Suppressor macrophage (primary cell): ENCODE data around the gene AKAP8L.
"Not testable (repeated sequence)": the region's sequence is repeated elsewhere in the genome, so short reads cannot be mapped to it uniquely, and the experiment has no call there.

Experiments used
- DNase-seq, 4 experiments: peaks; one replicate each; pipeline ENCODE4 v3.0.0-alpha.2; 2020 to 2022

The AKAP8L gene

DNA sequence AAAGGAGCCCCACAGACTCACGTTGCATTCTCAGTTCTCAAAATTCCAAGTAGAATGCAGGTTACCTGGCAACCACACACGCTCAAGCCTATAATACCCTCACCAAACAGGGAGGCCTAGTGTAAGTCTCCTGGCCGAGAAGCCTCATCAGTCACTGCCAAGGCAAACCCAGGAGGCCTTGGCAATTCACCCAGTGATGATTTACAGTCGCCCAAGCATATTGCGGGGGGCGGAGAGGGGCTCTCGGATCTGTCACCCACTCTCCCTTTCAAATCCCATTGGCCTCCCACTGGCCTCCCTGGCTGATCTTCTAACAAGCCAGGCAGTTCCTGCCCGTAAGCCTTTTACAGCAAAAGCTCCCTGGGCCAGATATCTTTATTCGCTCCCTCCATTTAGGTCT, 1.1 kb downstream of the AKAP8L start:
- no peak for DNase-seq

DNA sequence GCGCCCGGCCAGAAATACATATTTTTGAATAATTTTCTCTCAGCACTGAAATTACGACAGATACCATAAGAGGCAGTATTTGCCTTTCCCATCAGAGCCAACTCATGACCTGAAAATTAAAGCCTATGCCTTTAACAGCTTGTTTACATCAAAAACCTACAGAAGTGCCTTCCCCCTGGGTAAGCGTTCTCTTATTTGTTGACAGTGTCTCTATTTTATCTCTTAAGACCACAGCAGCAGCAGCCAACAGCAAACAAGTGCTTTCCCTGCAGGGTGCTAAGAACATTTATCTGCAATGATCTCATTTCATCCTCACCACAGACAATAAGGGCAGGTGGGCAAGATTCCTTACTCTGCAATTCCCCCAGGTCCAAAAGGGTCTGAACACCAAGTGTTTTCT, 6.0 kb downstream of the AKAP8L start:
- DNase-seq, result no peak

DNA sequence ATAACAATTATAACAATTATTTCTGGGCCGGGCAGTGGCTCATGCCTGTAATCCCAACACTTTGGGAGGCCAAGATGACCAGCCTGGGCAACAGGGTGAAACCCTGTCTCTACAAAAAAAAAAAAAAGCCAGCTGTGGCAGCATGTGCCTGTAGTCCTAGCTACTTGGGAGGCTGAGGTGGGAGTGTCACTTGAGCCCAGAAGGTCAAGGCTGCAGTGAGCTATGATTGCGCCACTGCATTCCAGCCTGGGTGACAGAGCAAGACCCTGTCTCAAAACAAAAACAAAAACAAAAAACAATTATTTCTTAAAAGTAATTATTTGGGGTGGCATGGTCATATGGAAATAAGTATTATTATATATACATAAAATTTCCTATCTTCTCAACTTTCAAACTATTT, 7.4 kb downstream of the AKAP8L start:
- DNase-seq, result peak in 3 of 4 experiments; percentile 20 to 21 (median 21)

DNA sequence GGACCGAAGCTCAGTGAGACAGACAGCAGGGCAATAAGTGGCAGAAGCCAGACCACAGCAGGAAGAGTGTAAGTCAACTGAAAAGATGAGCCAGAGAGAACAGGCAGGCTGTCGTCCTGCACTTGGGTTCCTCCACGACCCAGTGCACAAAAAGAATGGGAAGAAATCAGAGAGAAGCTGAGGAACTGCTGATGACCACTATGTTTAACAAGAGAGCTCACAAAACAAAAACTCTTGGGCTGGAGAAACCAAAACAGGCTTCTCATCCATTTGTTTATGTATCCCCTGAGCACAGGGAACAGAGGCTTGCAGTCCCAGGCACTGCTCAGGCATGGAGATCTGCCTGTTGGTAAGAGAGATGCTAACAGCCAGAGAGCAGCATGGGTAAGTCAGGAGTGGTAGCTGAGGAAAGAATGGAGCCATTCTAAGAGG, 14.0 kb downstream of the AKAP8L start:
- DNase-seq, result no peak

DNA sequence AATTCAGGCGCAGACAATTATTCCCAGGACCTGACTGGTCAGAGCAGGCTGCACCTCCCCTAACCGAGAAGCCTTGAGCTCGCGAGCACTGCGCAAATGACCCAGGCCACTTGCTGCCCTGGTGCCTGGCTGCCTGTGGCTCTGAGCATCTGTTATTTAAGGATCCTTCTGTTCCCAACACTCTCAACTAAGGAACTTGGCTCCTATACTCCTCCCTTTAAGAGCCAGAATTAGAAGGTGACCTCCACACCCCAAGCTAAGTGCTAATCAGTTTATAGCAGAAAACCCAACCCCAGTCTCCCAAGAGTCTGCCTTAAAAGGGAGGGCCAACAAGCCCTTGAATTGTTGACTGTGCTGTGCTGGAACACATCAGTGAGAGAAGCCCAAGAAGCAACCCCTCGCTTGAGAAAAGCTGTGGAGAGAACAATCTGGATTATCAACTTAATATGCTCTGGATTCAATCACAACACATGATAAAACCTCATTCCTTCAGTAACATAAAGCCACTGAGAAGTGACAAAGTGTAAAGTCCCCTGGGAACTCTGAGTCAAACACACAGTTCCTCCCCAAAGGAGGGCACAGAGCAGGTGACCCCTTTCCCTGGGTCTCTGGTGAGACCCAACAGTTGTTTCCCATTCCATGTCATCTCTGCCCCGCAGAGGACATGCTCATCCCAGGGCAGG, 14.6 kb downstream of the AKAP8L start:
- no peak for DNase-seq

DNA sequence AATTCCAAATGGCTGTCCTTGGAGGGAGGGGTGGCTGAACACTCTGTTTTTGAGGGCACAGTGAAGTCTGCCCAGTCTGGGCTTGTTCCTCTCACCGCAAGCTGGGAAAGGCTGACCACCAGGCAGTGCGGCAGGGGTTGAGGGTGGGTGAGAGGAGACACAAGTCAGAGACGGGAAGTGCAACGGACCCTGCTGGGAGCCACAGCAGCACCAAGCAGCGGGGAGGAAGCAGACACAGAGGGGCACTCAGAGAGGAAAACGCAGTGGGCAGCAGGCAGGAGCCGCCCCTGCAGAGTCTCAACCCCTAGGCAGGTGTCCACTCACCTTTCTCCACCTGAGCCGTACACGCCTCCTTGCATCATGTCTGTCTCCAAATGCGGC, 15.6 kb downstream of the AKAP8L start:
- no peak for DNase-seq

DNA sequence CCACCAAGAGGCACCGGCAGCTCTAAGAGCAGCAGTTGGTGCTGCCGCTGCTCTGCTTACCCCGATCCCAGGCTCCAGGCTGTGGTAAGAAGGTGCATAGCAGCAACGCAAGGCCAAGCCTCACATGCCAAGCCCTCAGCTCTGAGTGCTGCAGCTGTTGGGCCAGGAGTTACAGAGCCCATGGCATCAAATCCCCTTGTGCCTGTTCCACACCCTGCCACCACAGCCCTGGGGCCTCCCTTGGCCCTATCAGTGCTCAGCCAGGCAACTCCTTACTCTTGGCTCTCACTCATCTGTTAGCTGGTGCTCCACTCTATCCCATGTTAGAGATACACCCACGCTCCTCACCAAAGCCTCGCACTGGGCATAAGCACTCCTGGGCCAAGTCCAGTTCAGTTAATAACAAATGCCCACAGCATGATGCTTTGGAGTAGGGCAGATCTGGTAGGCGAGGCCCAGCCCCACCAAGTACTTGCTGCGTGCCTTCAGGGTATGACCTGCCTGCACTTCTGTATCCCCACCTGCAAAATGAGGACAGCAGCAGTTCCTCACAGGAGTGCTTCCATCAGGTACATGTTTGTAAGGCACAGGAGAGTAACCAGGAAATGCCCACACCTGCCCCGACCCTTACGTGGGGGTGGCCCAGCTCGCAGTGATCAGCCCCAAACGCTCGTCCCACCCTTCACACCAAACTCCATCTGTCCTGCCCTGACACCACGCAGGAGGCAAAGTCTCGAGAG, 16.2 kb downstream of the AKAP8L start:
- DNase-seq, result no peak

DNA sequence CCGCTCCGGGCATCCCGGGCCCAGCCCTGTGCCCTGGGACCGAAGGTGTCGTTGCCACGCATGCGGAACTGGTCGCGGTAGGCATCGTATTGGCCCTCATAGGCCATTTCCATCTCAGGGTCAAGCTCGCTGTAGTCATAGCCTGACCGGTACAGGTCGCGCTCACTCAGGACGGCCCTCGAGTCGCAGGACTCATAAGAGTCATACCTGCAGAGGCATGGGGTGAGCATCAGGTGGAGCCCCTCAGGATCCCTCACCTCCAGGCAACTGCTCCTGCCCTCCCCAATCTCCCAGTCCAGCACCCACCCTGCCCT, 17.4 kb downstream of the AKAP8L start:
- no peak for DNase-seq

DNA sequence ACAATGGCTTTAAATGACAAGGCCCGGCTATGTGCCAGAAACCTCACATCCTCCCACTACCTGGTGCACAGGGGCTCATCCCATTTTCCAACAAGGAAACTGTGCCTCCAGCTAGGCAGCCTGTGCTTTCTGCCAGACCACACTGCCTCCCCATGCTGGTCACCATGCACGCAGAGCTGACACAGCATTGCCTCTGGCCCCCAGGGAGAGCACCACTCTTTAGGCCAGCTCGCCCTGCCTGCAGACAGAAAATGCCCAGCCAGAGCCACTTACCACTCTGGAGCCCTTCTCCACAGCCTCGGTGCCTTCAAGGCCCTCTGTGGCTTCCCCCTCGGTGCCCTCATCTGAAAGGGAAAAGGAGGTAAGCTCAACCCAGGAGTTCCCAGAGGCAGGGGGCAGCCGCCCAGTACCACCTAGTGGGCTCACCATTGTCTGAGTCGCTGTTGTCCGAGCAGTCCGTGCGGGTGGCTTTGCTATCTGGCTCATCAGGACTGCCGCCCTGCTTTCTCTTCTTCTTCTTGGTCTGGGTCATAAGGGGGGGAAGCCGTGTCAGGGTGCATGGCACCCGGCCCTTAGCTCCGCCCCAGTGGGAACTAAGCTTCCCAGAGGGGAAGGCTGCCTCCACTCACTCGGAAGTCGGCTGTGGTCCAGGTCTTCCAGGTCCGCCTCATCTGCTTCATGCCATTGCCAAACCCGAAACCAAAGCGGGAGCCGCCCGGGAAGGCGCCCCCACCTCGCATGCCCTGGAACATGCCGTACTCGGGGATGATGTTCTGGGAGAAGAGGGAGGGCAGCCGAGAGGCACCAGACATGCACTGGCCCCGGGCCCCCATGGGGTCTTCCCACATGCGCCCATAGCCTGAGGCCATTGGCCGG, 18.0 kb downstream of the AKAP8L start:
- DNase-seq, result no peak

DNA sequence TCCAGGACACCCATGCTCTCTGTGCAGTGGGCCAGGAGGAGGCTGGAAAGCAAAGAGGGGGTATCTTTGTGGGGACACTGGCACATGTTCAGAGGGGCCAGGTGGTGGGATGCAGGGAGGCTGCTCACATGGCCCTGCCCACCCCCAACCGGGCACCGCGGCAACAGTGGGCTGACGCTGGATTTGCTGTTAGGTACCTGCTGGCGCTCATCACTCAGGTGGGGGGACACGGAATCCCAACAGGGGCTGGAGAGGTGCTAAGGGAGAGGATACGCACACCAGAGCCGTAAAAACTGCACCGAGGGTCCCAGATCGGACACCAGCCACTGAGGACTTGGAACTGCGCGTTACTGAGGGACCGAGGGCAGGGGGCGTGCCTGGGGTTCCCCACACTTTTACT, 19.2 kb downstream of the AKAP8L start:
- no peak for DNase-seq

DNA sequence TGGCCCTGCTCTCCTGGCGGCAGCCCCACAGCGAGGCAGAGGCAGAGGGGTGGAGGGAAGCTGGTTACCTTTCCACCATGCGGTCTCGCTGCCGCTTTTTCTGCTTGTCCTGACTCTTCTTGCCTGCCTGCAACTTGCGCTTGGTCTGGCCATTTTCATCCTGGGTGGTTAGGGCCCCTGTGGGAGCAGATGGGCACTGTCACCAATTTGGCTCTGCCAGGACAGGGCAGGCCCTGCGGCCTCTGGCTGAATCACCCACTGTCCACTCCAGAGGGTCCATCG, 19.6 kb downstream of the AKAP8L start:
- DNase-seq, result no peak

DNA sequence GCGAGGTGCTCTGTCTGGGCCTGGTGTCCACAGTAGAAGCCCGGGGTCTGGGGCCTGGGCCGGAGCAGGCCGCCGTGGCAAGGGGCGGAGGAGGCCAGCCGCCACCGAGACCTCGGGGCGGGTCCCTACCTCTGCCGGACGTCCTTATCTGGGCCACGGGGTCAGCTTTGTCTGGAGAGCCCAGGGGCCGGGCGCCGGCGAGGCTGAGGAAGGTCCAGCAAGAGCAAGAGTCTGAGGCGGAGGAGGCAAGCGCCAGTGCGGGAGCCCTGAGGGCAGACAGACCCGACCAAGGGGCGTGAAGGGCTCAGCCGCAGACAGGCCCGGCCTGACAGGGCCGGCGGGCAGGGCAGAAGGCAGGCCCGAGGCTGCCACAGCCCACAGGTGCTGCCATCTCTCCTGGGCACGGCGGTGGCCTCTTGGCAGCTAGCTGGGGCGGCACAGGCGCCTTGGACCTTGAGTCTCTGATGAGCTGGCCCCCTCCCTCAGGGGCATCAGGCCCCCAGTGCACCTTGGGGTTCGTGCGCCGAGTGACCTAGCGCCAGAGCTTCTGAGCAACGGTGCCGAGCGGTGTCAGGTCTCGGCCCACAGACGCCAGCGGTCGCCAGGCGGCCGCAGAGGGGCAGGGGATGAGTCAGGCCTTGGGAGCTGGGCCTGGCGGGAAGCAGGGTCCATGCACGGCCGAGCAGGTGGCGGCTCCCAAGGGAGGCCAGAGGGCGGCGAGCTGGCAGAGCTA, 20.1 kb downstream of the AKAP8L start:
- DNase-seq, result no peak

DNA sequence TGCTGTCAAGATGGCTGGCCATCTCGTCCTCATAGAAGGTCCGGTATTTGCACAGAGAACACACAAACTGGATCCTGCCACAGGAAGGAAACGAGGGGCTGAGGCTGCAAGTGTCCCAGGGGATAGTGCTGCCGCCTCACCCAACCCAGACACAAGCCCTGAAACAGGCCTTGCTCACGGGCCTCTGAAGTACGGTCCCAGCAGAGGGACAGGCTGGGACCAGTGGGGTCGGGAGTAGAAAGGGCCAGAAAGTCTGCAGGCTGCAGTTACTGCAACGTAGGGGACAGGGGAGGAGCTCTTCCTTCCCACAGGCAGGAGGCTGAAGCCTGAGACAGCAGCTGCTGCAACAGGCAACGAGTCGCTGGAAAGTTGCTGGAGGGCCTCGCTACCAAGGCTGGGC, 21.0 kb downstream of the AKAP8L start:
- no peak for DNase-seq

DNA sequence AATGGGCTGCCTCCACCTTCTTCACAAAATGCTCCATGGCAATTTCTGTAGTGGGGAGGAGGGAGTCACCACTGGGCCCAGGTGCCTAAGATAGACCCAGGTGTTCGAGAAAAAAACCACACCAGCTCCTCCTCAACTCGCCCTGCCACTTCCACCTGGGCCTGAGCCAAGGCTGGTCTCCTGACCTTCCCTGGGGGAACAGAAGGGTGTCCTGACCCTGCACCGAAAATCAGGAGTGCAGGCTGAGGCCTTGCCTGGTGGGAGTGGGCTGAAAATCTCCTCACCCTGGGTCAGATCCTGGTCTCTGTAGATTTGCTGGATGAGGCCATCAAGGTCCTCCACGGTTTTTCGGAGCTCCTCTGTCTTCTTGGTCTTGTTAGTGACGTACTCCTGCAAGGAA, 21.6 kb downstream of the AKAP8L start:
- DNase-seq, result no peak

DNA sequence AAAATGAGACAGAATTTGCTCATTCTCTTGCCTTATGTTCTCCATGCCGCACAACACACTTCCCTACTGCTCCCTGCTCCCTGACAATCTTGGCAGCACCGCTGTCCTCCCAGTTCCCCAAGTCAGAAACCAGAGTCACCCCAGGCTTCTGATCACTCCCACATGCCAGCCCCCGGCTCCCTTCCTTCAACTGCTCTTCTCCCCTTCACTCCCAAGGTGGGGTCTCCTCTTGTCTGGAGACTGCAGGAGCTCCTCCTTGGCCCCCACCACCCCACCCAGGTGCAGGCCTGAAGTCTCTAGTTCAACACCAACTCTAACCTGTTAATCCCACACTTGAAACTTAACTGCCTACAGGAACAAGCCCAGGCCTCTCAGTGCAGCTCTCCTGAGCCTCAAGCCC, 22.4 kb downstream of the AKAP8L start:
- no peak for DNase-seq

DNA sequence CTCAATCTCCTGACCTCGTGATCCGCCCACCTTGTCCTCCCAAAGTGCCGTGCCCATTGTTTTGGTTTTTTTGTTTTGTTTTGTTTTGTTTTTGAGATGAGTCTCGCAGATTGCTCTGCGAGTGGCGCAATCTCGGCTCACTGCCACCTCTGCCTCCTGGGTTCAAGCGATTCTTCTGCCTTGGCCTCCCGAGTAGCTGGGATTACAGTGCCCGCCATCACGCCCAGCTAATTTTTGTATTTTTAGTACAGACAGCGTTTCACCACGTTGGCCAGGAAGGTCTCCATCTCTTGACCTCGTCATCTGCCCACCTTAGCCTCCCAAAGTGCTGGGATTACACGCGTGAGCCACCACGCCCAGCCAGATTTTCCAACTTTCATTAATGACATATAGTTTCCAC, 23.5 kb downstream of the AKAP8L start:
- DNase-seq, result not testable (repeated sequence)

DNA sequence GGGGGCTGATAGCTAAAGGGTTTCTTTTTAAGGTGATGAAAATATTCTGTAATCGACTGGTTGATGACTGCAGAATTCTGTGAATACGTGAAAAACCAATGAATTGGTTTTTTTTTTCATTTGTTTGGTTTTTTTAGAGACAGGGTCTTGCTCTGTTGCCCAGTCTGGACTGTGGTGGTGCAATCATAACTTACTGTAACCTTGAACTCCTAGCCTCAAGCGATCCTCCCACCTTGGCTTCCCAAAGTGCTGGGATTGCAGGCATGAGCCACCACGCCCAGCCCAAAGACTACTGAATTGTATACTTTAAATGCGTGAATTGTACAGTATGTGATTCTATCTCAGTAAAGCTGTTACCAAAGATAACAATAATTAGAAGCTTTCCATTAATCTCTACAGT, 24.4 kb downstream of the AKAP8L start:
- DNase-seq, result no peak

DNA sequence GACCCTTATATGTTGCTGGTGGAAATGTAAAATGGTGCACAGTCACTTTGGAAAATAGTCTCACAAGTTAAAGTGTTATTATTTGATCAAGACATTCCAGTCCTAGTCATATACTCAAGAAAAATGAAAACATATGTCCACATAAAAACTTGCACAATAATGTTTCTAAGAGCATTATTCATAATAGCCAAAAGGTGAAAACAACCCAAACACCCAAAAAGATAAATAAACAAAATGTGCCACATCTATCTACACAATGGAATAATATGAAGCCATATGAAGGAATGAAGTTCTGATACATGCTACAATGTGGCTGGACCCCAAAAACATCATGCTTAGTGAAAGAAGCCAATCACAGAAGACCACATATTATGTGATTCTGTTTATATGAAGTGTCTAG, 24.8 kb downstream of the AKAP8L start:
- DNase-seq, result no peak

DNA sequence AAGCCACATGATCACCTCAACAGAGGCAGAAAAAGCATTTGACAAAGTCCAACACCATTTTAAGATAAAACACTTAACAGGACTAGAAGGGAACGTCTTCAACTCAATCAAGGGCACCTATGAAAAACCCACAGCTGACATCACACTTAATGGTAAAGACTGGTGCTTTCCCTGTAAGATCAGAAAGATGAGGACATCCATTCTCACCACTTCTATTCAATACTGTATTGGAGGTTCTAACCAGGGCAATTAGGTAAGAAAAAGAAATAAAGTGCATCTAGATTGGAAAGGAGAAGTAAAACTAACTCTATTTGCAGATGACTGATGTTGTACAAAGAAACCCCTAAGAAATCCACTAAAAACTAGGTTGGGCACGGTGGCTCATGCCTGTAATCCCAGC, 28.0 kb downstream of the AKAP8L start:
- no peak for DNase-seq

DNA sequence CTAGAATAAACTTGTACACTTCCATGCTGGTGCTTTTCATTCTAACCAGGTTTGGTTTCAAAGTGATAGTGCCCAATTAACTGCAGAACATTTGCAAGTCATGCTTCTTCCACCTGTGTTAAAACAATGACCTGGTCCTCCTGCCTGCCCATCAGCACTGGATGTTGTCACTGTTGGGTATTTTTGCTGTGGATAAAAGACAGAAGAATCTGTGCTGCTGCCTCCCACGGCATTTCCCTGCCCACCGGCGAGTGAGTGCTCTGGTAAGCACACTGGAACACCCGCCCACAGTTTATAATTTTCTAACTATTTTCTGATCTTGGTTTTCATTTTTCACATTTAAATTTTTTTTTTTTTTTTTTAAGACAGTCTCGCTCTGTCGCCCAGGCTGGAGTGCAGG, 36.9 kb downstream of the AKAP8L start:
- DNase-seq, result no peak

DNA sequence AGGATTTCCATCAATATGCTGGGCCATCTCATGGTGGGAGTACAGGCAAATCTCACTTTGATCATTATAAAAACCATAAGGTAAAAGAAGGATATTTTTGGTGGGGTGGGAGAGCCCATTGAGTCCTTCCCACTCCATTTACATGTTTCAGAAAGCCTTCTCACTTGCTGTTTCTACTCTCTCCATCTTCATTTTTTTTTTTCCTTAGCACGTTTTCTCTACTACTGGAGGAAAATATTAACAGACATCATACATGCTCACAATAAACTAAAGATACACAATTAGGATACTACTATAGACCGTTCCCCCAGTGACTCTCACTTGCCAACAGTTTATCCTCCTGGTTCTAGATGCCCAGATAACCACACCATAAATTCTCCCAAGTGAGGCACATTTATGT, 37.4 kb downstream of the AKAP8L start:
- no peak for DNase-seq

DNA sequence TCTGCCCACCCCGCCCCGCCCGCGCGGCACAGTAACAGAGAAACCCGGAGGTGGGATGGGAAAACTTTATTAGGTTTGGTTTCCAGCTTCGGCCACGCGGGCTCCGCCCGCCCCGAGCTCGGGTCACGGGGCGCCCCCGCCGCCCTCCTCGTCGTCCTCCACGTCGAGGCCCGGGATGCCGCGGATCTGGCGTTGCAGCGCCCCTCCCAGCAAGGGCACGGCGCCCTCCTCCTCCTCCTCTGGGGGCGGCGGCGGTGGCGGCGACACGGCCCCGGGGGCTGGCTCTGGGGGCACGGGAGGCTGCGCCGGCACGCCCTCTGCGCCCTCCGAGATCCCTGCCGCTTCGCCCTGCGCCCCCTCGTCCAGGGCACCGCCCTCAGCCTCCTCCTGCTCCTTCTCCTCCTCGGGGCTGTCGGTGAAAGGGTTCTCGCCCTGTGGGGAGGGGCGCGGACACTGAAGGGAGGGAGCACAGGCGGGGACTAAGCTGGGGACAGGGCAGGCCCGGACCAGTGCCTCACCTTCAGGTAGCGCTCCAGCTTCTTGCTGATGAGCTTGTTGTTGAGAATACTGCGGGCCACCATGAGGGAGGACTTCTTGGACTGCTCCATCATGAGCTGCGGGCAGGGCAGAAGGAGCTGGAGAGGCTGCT, 38.7 kb downstream of the AKAP8L start:
- peak; percentile 14 to 62 (median 41) for DNase-seq
